ENCODE data around the gene CHCHD3.
"Not testable (repeated sequence)": the region's sequence is repeated elsewhere in the genome, so short reads cannot be mapped to it uniquely, and the experiment has no call there.

The CHCHD3 gene

DNA sequence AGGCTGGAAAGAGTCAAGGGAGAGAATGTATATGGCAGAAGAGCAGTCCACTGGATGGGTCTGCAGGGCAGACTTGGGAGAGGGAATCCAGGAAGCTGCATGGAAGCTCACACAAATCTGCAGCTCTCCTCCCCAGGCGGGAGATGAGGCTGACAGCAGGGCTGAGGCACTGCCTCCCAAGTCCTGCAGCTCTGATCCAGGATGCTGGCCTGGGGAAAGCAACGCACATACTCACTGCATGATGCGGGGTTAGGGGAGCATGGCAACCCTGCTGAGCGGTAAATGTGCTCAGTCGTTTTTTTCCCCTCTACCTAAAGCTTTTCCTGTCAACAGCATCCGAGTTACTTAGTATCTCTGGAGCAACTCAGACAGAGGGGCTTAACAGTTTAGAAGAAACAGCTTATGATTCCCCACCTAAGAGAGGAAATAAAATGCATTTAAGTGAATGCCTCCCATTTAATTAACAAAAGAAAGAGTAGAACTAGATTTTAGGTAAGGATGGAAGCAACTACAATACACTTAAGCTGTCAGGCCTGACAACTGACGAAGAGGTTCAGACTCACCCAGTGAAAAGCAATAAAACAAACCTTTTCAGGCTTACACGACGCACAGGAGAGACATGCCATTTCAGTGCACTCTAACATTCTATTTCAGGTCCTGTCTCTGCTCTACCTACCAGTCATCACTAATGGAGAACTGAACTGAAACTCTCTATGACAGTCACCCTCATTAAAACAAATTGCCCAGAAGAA lies 37.0 kb downstream of the CHCHD3 start:
- DNase-seq (ENCODE audit: low read depth): no peak

DNA sequence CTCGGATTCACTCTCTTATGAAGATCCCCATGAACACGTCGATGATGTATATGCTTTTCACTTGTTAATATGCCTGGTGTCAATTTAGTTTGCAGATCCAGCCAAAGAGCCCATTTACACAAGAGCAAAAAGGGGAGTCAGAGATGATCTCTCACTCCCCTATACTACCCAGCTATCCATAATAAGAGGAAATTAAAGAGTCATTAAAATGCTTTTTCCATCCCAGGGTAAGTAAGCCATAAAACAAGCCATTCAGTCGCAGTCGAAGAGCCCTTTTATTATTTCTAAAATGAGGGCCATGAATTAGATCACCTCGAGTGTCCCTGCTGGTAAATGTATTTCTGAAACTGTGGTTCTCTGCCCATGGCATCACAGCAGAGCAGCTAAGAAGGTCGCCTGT lies 41.2 kb downstream of the CHCHD3 start:
- no peak for DNase-seq (ENCODE audit: low read depth)

DNA sequence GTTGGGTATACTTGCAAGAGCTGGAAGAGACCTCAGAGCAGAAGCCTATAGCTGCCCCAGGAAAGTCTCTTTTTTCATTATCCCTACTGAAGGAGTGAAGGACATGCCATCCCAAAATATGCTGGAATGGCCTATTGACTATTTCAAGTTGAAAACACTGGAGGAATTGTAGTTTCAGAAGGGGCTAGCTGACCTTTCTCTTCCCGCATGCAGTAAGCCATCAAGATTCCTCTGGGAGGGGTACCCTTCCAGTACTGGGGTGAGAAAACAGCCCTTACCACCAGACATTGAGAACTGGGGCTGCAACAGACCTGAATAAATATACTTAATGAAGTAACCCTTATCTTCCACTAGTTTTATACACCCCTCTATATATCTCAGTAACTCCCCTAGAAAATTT lies 41.7 kb downstream of the CHCHD3 start:
- no peak for DNase-seq (ENCODE audit: low read depth)

DNA sequence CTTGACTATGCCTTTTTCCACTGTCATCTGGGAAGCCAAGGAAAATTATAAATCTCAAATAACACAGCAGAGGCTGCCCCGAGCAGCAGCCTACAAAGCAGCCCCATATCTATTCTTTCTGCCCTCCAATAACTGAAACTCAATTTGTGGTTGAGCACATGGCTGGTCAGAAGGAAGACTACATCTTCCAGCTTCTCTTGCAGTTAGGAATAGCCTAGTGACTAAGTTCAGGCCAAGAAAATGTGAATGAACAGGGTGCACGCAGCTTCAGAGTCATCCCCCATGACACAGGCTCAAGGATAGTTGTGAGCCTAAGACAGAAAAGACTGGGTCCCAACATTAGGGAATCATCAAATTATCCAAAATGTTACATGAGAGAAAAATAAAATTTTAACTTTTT lies 42.3 kb downstream of the CHCHD3 start:
- no peak for DNase-seq (ENCODE audit: low read depth)

DNA sequence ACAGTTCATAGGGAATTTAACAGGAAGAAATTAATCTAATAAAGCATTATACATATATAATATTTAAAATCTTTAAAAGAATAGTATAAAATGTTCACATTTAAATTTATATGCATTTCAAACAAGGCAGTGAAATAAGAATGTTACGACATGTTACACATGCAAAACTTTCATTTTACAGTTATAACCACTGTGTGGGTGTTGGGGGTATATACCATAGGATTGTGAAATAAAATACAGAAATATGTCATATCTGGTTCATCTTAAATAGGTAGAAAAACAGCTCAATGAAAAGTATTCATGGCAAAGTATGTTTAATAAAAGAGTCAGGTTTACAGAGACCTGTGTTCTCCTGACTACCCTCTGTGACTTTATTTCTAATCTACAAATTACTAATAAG lies 45.6 kb downstream of the CHCHD3 start:
- DNase-seq (ENCODE audit: low read depth): no peak

DNA sequence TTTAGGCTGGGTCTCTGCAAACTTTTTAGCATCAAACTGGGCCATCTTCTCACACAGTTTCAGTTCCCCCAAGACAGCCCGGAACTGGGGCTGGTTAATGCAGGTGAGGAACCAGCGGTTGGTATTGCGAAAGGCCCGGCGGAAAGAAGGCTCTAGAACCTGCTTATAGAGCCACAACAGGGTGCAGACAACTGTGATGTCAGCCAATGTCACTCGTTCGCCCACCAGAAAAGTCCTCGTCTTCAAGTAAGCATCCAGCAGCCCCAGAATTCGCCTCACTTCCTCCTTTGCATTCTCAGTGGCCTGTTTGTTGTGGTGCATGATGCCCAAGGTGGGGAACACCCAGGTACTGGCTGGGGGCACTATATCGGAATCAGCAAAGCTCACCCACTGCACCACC lies 46.6 kb downstream of the CHCHD3 start:
- not testable (repeated sequence) for DNase-seq (ENCODE audit: low read depth)

DNA sequence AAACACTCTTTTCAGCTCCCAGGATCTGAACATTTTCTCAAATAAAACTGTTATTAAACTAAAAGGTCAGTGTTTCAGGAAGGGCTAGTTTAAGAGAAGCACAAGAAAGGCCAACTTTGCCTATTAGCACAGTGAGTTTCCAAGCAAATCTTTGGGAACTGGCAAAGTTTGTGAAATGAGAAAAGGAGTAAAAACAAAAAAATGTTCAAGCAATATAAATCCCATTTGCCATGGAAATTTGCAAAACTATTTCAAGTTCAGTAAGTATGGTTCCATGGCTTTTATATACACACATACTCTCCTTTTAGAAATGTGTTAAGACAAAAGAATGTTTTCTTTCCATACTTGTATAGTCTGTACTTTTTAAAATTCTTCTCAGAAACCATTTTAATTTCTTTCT lies 51.5 kb downstream of the CHCHD3 start:
- no peak for DNase-seq (ENCODE audit: low read depth)

DNA sequence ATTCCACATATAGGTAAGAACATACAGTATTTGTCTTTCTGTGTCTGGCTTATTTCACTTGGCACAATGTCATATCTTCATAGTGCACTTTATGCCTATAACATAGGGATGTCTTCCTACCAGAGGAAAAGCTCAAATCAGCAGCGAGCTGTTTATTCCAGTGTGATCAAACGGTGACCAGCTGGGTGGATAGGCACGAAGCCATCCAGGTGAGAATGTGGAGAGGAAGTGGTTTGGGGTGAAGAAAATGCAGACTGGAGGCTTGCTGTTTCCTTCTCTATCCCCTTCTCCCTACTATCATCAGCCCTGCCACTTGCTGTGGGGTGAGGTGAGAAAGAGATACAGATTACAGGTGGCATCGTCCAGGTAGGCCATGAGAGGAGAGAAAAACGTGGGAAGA lies 52.4 kb downstream of the CHCHD3 start:
- no peak for DNase-seq (ENCODE audit: low read depth)

DNA sequence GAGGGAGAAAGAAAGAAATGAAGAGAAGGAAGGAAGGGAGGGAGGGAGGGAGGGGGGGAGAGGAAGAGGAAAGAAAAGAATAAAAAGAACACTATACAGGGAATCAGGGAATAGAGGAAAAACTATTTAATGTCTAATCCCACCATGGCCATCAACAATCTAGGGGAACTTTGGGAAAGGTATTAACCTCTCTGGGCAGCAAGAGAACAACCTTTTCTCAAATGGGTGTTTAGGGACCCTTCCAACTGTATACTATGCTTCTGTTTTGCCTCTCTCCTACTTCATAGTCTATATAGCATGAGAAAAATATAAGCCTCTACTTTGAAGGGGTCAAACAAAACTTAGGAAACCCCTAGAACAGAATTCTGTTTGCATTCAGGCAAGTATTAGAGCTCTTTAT lies 54.5 kb downstream of the CHCHD3 start:
- DNase-seq (ENCODE audit: low read depth): no peak

DNA sequence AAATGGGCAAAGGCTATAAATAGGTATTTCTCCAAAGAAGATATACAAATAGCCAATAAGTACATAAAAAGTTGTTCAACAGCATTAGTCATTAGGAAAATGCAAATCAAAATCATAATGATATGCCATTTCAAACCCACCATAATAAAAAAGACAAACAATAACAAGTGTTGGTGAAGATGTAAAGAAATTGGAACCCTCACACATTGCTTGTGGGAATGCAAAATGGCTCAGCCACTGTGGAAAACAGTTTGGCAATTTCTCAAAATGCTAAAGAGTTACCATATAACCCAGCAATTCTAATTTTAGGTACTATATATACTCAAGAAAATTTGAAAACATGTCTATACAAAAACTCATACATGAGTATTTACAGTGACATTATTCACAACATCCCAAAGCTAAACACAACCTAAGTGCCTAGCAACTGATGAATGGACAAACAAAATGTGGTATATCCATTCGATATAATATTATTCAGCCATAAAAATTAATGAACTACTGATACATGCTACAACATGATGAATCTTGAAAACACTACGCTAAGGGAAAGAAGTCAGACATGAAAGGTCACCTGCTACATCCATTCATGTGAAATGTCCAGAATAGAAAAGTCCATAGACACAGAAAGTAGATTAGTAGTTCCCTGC lies 55.6 kb downstream of the CHCHD3 start:
- no peak for DNase-seq (ENCODE audit: low read depth)

DNA sequence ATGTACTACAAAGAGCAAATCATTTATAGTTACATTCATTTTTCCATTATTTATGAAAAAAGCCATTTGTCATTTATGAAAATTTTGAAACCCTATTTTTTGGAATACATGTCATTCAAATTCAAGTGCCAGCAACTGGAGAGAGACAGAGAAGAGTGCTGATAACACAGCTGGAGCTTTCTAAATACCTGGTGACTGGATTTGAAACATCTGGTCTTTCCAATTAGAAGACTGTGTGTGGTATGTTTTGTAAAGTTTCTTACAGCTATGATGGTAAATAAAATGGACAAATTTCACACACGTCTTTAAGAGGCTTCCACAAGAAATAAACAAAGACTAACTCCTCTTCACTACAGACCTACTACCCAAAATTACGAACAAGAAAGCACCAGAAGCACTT lies 56.8 kb downstream of the CHCHD3 start:
- DNase-seq (ENCODE audit: low read depth): no peak

DNA sequence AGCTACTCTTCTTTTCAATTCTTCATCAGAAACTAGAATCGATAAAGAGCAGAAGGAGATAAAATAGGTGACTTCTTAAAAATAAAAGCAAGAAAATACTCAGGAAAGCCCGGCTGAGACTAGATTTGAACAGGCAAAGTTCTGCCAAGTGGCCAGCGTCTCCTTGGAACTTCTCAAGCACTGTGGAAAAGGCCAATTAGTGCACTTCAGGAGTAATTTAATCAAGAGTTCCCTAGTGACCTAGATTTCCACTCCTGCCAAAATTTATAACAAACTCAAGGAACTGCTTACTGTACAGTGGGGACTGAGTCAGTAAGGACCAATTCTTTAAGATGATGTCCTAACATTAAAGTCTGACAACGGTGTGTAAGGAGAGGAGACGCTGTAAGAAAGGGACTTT lies 57.3 kb downstream of the CHCHD3 start:
- no peak for DNase-seq (ENCODE audit: low read depth)

DNA sequence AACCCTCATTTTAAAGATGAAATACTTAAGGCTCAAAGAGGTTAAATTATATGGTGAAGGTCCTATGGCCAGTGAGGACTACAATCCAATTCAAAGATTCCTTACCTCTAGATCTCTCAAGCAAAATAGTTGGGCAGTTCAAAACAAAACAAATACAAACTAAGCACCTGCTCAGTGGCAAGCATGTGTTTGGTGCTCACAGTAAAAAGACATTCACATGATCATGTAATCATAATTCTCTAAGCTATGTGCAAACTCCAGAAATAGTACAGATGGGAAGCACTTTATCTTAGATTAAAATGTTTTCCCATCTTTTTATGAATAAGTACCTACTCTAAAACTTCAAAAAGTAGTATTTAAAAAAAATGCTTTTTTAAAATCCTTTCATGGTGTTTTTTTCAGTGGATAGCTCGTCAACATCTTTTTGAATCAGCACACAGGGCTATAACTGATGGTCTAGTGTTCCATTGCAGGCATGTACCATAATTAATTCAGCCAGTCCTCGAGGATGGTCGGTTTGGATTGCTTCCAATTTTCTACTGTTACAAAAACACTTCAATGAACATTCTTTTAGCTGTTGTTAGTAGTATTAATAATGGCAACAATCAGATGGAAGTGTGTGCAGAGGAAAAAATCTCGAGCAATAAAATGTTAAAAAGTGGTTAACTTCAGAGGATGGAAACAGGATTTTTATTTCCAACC lies 58.4 kb downstream of the CHCHD3 start:
- DNase-seq (ENCODE audit: low read depth): no peak

DNA sequence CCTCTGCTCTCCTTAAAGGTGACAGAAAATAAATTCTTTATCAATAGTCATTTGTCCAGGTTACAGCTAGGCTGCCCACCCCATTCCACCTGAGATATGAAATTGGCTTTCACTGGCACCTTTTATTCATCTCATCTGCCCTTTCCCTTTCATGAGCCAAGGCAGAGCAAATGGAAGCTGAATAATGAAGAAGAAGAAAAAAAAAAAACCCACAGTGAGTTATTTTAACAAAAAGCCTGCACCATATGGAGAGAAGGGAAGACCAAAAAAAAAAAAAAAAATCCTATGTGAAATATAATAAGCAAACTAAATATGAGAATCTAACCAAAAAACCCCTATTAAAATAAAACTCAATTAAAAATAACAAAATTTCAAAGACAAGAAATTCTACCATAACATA lies 59.2 kb downstream of the CHCHD3 start:
- DNase-seq (ENCODE audit: low read depth): no peak

DNA sequence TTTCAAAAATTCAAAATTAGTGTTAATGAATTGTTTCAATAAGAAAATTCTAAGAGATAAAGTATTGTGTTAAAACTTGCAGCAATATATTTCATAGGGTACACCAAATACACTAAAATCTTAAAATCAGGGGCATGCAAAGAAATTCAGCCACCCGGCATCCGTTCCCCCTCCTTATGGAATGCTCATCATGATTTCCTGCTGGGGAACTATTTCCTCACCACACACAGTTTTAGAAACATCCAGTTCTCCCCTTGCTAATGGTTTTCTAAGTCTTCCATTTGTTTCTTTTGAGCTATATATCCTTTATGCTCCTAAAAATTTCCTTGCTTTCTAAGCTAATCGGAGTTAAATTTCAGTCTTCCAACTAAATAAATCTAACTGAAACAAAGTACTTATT lies 60.7 kb downstream of the CHCHD3 start:
- no peak for DNase-seq (ENCODE audit: low read depth)

DNA sequence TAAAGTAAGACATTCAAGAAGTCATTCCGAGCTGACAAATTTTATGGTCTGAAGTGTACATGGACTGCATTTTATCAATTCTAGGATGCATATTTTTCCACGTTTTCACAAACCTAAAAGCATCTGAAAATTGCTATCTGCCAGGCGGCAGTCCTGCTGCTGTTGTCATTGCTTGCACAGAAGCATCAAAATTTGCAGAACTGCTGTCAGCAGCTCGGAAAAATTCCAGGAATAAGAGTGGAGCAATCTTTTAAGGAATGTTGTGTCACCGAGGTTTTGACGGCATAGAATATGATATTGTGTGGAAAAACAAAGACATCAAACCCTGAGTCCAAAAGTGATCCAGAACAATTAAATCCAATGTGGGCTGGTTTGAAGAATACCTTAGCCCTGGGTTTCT lies 61.4 kb downstream of the CHCHD3 start:
- no peak for DNase-seq (ENCODE audit: low read depth)

DNA sequence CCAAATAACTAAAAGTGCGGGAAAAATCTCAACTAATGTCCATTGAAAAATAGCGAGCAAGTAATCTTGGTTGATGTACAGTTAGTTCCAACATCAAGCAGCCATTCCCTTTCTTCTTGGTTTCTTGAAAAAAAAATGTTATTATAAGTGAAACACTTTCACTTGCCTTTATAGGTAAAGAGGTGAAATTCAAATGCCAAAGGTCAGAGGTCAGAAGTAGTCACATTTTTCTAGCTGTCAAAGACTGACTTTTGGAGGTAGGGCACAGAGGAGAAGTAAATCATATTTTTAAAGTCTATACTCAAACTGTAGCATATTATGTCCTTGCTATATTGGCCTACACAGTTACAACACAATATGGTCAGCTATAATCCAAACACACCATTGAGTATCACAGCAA lies 62.3 kb downstream of the CHCHD3 start:
- DNase-seq (ENCODE audit: low read depth): no peak

DNA sequence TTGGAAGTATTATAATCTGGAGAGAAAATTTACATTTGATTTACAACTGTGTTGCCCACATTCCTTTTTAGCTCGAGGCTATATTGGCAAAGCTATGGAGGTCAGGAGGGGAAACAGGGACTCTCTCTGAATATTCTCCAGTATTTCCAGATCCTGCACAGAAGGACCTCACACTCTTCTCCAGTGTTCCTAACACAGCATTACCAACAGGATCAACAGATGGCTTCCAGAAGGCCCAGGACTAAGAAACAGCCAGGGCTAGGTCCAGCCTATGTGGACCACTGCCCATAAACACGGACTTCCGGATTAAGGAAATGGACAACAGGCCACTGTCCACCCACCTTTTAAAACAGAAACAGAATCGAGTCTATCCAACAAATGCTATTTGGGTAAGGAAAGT lies 65.3 kb downstream of the CHCHD3 start:
- DNase-seq (ENCODE audit: low read depth): no peak

DNA sequence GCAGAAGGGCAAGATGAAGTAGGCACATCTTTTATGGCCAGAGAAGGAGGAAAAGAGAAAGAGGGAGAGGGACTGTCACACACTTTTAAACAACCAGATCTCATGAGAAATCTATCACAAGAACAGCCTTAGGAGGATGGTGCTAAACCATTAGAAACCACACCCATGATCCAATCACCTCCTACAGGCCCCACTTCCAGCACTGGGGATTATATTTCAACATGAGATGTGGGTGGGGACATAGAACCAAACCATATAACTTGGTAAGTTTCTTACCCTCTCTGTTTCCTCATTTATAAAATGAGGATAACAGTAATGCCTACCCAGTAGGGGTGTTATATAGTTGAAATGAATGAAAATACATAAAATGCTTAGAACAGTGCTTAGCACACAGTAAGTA lies 66.0 kb downstream of the CHCHD3 start:
- no peak for DNase-seq (ENCODE audit: low read depth)

DNA sequence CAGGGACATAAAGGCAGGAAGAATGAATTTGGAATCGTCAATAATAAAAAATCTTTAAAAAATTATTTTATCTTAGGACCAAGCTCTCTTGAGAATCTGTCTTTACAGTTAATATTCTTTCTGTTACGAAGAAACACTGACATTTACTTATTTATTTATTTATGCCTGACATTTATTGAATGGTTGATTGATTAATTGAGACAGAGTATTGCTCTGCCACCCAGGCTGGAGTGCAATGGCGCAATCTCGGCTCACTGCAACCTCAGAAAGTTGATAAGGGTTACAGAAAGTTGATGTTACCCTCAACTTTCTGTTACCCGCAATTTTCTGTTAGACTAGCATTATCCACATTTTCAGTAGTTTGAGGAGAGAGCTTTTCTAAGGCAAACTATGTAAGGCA lies 70.1 kb downstream of the CHCHD3 start:
- DNase-seq (ENCODE audit: low read depth): no peak

DNA sequence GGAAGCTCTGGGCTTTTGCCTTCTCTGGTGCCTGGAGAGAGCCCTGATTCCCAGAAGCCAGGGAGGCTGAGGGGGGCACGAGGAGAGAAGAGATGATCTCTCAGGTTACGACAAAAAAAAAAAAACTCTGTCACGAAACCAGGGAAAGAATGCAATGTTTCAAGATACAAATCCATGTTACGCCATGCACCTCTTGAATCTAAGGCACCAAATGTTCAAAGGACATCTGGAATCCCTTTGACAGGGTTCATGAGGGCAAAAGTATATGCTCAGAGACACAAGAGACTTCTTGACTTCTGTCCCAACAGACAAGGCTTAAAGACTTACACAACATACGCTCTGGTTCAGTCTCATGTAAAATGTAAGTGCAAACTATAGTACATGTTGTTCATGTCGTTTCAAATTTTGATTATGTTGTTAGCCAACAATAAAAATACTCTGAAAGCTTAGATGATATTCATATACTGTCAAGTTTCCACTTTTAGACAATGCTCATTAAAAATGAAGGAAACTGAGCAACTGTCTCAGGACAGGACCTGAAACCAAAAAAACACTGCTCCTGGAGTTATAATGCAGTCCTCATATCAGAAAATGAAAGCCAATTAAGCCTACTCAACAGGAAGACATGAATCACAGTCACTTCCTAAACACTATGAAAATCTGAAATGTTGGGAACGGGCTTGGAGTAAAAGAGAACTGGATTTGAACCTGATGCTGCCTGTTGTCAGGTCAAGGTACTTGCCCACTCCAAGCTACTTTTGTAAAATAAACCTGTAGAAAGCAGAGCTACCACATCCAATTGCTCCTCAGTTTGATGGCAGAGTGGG lies 72.3 kb downstream of the CHCHD3 start:
- no peak for DNase-seq (ENCODE audit: low read depth)

DNA sequence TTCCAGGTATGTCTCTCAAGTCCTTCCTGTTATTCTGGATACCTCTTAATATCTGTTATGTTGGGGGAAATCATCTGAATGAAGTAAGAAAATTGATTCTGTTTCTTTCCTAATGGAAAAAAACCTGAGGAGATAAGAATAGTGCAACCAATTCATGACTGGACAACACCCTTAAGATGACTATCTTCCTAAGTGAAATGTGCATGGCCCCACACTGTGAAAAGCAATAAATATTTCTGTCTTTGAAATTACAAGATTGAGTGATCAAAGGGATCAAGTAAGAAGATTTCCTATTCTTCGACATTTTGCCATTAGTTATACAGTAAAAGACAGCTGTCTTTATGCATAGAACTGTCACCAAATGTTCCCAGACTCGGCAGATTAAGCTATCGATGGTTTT lies 73.9 kb downstream of the CHCHD3 start:
- DNase-seq (ENCODE audit: low read depth): no peak
